Measurements from ENCODE around the gene OBSCN.
"Not testable (repeated sequence)": the region's sequence is repeated elsewhere in the genome, so short reads cannot be mapped to it uniquely, and the experiment has no call there.

OBSCN gene

DNA sequence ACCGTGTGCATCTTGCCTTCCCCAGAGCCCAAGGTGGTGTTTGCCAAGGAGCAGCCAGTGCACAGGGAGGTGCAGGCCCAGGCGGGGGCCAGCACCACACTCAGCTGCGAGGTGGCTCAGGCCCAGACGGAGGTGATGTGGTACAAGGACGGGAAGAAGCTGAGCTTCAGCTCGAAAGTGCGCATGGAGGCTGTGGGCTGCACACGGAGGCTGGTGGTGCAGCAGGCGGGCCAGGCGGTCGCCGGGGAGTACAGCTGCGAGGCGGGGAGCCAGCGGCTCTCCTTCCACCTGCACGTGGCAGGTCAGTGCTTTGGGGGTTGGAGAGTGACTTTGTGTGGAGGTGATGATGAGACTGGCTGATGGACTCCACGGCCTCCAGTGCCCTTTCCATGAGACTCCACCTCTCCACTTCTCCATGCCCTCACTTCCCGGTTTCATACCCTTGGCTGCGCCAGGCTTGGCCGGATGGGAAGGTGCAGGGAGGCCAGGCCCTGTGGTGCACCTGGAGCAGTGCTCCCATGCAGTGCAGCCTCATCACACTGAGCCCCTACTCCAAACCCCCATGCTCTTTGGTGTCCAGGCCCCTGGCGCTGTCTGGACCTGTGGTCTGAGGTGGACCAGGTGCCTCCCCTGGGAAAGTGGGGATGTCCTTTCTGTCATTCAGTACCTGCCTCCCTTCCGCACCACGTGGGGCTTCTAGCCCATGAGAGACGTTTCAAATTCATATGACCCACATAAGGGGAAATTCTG is 49.0 kb downstream of the OBSCN start:
- H3K9ac ChIP-seq (ENCODE audit: low read length): no peak overlapping the region
- no peaks in the 10 kb centered on the region for H3K9me3 ChIP-seq (ENCODE audit: control insufficient read depth, low read length)
- no peaks in the 10 kb centered on the region for H3K36me3 ChIP-seq (ENCODE audit: control insufficient read depth, insufficient read depth, low read length)
- H3K27me3 ChIP-seq (ENCODE audit: control insufficient read depth, insufficient read depth, low read length): no peaks in the 10 kb centered on the region
- H3K4me1 ChIP-seq (ENCODE audit: control insufficient read depth, insufficient read depth, low read length): no peaks in the 10 kb centered on the region
- H3K4me3 ChIP-seq (ENCODE audit: low read length): no peak overlapping the region

DNA sequence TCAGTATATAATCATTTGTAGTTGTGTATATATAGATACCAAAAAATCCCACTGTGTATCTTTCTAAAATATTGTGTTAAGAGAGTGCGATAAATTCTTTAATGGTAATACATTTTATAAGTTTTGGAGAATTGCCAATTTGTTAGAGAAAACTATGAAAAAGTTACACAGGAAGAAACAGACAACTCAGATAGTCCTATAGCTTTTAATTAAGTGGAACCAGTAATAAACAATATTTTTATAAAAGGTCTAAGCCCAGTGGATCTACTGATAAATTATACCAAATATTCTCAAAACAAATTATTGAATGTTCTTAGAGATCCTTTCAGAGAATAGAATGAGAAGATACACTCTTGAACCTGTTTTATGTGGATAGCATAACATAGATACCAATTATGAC is 50.6 kb downstream of the OBSCN start:
- Histone ChIP-seq H3K36me3 (ENCODE audit: control insufficient read depth, insufficient read depth, low read length) (no peaks in the 10 kb centered on the region), H3K4me1 (ENCODE audit: control insufficient read depth, insufficient read depth, low read length) (no peaks in the 10 kb centered on the region), H3K9me3 (ENCODE audit: control insufficient read depth, low read length) (no peaks in the 10 kb centered on the region), H3K4me3 (ENCODE audit: low read length) (no peak overlapping the region), H3K27me3 (ENCODE audit: control insufficient read depth, insufficient read depth, low read length) (no peaks in the 10 kb centered on the region), H3K9ac (ENCODE audit: low read length) (no peak overlapping the region)

DNA sequence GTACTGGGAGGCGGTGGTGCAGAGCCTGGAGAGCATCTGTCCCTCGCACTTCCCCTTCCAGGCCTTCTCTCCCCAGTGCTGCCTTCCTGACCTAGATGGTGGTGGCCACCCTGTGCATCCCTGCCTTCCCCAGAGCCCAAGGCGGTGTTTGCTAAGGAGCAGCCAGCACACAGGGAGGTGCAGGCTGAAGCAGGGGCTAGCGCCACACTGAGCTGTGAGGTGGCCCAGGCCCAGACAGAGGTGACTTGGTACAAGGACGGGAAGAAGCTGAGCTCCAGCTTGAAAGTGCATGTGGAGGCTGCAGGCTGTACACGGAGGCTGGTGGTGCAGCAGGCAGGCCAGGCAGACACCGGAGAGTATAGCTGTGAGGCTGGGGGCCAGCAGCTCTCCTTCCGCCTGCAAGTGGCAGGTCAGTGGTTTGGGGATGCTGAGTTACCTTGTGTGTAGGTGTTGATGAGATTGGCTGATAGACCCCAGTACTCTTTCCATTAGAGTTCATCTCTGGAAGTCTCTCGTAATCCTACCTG is 51.6 kb downstream of the OBSCN start:
- no peaks in the 10 kb centered on the region for H3K9me3 ChIP-seq (ENCODE audit: control insufficient read depth, low read length)
- no peaks in the 10 kb centered on the region for H3K4me1 ChIP-seq (ENCODE audit: control insufficient read depth, insufficient read depth, low read length)
- no peaks in the 10 kb centered on the region for H3K36me3 ChIP-seq (ENCODE audit: control insufficient read depth, insufficient read depth, low read length)
- no peak overlapping the region for H3K9ac ChIP-seq (ENCODE audit: low read length)
- no peaks in the 10 kb centered on the region for H3K27me3 ChIP-seq (ENCODE audit: control insufficient read depth, insufficient read depth, low read length)
- no peak overlapping the region for H3K4me3 ChIP-seq (ENCODE audit: low read length)

- H3K4me1 ChIP-seq (ENCODE audit: control insufficient read depth, insufficient read depth, low read length): no peaks in the 10 kb centered on the region
- H3K9ac ChIP-seq (ENCODE audit: low read length): no peak overlapping the region
- H3K36me3 ChIP-seq (ENCODE audit: control insufficient read depth, insufficient read depth, low read length): no peaks in the 10 kb centered on the region
- no peaks in the 10 kb centered on the region for H3K27me3 ChIP-seq (ENCODE audit: control insufficient read depth, insufficient read depth, low read length)
- no peak overlapping the region for H3K4me3 ChIP-seq (ENCODE audit: low read length)
- H3K9me3 ChIP-seq (ENCODE audit: control insufficient read depth, low read length): no peaks in the 10 kb centered on the region
These were observed 52.1 kb downstream of the OBSCN start for GRCh38 chr1:228259951-228260350.

- Histone ChIP-seq H3K9me3 (ENCODE audit: control insufficient read depth, low read length) (no peaks in the 10 kb centered on the region), H3K9ac (ENCODE audit: low read length) (no peak overlapping the region), H3K27me3 (ENCODE audit: control insufficient read depth, insufficient read depth, low read length) (no peaks in the 10 kb centered on the region), H3K4me1 (ENCODE audit: control insufficient read depth, insufficient read depth, low read length) (no peaks in the 10 kb centered on the region), H3K36me3 (ENCODE audit: control insufficient read depth, insufficient read depth, low read length) (no peaks in the 10 kb centered on the region), H3K4me3 (ENCODE audit: low read length) (no peak overlapping the region)
These were observed 53.9 kb downstream of the OBSCN start for GRCh38 chr1:228261706-228262105.

GRCh38 chr1:228262475-228262874 is 54.6 kb downstream of the OBSCN start:
- Histone ChIP-seq H3K4me3 (ENCODE audit: low read length) (no peak overlapping the region), H3K9ac (ENCODE audit: low read length) (no peak overlapping the region), H3K36me3 (ENCODE audit: control insufficient read depth, insufficient read depth, low read length) (no peaks in the 10 kb centered on the region), H3K9me3 (ENCODE audit: control insufficient read depth, low read length) (no peaks in the 10 kb centered on the region), H3K4me1 (ENCODE audit: control insufficient read depth, insufficient read depth, low read length) (no peaks in the 10 kb centered on the region), H3K27me3 (ENCODE audit: control insufficient read depth, insufficient read depth, low read length) (no peaks in the 10 kb centered on the region)

DNA sequence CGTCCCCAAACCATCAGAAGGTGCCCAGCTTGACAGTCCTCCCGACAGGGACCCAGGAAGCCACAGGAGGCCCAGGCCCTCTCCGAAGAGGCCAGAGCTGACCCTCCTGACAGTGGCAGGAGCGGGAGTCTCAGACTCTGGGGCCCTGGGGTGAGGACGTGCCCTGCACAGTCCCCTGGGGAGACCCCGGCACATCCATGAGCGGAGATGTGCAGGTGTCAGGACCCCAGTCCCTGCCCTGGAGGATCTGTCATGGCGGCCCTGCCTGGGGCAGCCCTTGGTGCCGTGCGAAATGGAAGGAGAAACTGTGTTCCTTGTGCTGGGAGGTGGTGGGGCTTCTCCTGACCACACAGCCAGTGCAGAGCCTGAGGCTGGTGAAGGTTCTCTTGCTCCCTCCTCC is 55.8 kb downstream of the OBSCN start:
- Histone ChIP-seq H3K27me3 (ENCODE audit: control insufficient read depth, insufficient read depth, low read length) (no peaks in the 10 kb centered on the region), H3K9me3 (ENCODE audit: control insufficient read depth, low read length) (no peaks in the 10 kb centered on the region), H3K4me3 (ENCODE audit: low read length) (no peak overlapping the region), H3K9ac (ENCODE audit: low read length) (no peak overlapping the region), H3K36me3 (ENCODE audit: control insufficient read depth, insufficient read depth, low read length) (no peaks in the 10 kb centered on the region), H3K4me1 (ENCODE audit: control insufficient read depth, insufficient read depth, low read length) (no peaks in the 10 kb centered on the region)

- no peak overlapping the region for H3K4me3 ChIP-seq (ENCODE audit: low read length)
- no peaks in the 10 kb centered on the region for H3K36me3 ChIP-seq (ENCODE audit: control insufficient read depth, insufficient read depth, low read length)
- H3K9me3 ChIP-seq (ENCODE audit: control insufficient read depth, low read length): no peaks in the 10 kb centered on the region
These were observed 56.4 kb downstream of the OBSCN start for GRCh38 chr1:228264090-228264829.

DNA sequence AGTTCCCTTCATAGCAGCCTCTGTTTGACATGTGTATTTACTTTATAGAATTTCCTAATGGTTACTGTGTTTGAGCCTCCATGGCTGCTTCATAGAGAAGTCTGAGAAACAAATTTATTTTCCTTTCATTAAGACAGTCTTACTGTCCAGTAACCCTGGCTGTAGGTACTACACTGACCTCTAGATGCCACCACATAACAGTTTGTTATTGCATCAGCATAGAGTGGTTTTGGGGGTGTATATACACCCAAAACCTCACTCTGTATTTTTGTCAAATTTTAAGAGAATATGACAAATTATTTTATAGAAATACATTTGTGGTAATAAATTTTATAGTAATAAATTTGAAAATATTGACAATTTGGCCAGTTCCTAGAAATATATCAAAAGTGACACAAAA is 57.3 kb downstream of the OBSCN start:
- Histone ChIP-seq H3K9ac (ENCODE audit: low read length) (no peak overlapping the region), H3K36me3 (ENCODE audit: control insufficient read depth, insufficient read depth, low read length) (no peaks in the 10 kb centered on the region), H3K9me3 (ENCODE audit: control insufficient read depth, low read length) (no peaks in the 10 kb centered on the region), H3K4me3 (ENCODE audit: low read length) (no peak overlapping the region), H3K27me3 (ENCODE audit: control insufficient read depth, insufficient read depth, low read length) (no peaks in the 10 kb centered on the region), H3K4me1 (ENCODE audit: control insufficient read depth, insufficient read depth, low read length) (no peaks in the 10 kb centered on the region)

More at GRCh38 chr1:228264090-228264829, 56.4 kb downstream of the OBSCN start:
- Histone ChIP-seq H3K9ac (ENCODE audit: low read length) (no peak overlapping the region), H3K27me3 (ENCODE audit: control insufficient read depth, insufficient read depth, low read length) (no peaks in the 10 kb centered on the region), H3K4me1 (ENCODE audit: control insufficient read depth, insufficient read depth, low read length) (no peaks in the 10 kb centered on the region)

- Histone ChIP-seq H3K27me3 (ENCODE audit: control insufficient read depth, insufficient read depth, low read length) (no peaks in the 10 kb centered on the region), H3K9me3 (ENCODE audit: control insufficient read depth, low read length) (no peaks in the 10 kb centered on the region), H3K9ac (ENCODE audit: low read length) (no peak overlapping the region), H3K4me3 (ENCODE audit: low read length) (no peak overlapping the region), H3K4me1 (ENCODE audit: control insufficient read depth, insufficient read depth, low read length) (no peaks in the 10 kb centered on the region), H3K36me3 (ENCODE audit: control insufficient read depth, insufficient read depth, low read length) (no peaks in the 10 kb centered on the region)
These were observed 60.4 kb downstream of the OBSCN start for GRCh38 chr1:228267962-228268880.

DNA sequence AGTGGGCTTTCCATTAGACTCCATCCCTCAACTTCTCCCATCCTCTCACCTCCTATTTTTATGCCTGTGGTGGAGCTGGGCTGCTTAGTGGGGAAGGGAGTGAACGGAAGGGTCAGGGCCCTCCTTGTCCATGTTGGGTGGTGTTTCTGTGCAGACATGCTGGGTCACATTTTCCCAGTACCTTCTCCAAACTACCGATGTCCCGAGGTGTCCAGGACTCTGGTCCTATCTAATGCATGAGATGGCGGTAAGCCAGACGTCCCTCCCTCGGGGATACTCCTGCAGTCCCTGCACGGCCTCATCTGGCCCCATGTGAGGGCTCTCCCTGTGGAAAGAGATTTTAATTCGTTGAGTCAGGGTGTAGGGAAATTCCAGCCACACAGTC is 61.0 kb downstream of the OBSCN start:
- Histone ChIP-seq H3K4me3 (ENCODE audit: low read length) (no peak overlapping the region), H3K9ac (ENCODE audit: low read length) (no peak overlapping the region), H3K36me3 (ENCODE audit: control insufficient read depth, insufficient read depth, low read length) (no peaks in the 10 kb centered on the region)

DNA sequence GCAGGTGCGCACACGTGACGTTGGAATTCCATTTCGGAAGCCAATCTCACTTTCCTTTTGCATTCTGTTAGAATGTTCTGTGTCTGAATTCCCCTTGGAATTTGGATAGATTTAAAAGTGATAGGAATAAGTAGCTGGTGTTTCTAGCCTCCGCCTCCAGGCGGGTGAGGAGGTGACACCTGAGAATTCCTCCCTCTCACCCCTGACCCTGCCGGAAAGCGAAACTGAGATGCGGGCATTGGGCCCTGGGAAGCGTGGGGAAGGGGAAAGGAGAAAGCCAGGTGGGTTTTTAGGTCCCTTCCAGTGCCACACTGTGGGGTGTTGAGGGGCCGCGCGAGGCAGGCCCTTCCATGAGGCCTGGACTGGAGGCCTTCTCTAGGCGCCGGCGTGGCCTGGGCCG is 61.6 kb downstream of the OBSCN start:
- not testable (repeated sequence) for H3K27me3 ChIP-seq (ENCODE audit: control insufficient read depth, insufficient read depth, low read length); H3K9me3 ChIP-seq (ENCODE audit: control insufficient read depth, low read length); H3K4me1 ChIP-seq (ENCODE audit: control insufficient read depth, insufficient read depth, low read length); H3K4me3 ChIP-seq (ENCODE audit: low read length); H3K36me3 ChIP-seq (ENCODE audit: control insufficient read depth, insufficient read depth, low read length); H3K9ac ChIP-seq (ENCODE audit: low read length)

More for the DNA sequence above, 61.0 kb downstream of the OBSCN start:
- Histone ChIP-seq H3K4me1 (ENCODE audit: control insufficient read depth, insufficient read depth, low read length) (no peaks in the 10 kb centered on the region), H3K27me3 (ENCODE audit: control insufficient read depth, insufficient read depth, low read length) (no peaks in the 10 kb centered on the region), H3K9me3 (ENCODE audit: control insufficient read depth, low read length) (no peaks in the 10 kb centered on the region)
